GM18907 (cell line): ENCODE measurements around the gene CACNA2D3.
"Not testable (repeated sequence)": the region's sequence is repeated elsewhere in the genome, so short reads cannot be mapped to it uniquely, and the experiment has no call there.

Experiments used
- ATAC-seq: cut with Tn5 transposase; IDR thresholded peaks from one replicate; pipeline ENCODE4 v1.9.1; 2021; ENCODE audit warnings: mild to moderate bottlenecking, moderate library complexity; ENCODE audit not compliant: unreplicated experiment

Gene CACNA2D3

DNA sequence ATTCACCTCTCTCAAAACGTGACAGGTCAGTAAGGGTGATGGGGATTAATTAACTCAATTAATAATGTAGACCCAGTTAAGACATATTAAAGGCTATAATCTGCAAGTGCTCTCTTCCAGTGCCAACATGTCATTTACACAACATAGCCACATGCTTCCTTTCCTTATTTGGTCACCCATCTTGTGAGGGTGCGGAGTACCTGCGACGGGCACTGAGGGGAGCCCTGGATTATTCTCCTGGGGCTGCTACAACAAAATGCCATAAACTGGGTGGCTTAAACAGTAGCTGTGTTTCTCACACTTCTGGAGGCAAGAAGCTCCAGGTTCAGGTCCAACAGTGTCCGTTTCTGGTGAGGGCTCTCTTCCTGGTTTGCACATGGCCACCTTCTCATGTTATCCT is 962.9 kb downstream of the CACNA2D3 start:
- no peak for ATAC-seq

DNA sequence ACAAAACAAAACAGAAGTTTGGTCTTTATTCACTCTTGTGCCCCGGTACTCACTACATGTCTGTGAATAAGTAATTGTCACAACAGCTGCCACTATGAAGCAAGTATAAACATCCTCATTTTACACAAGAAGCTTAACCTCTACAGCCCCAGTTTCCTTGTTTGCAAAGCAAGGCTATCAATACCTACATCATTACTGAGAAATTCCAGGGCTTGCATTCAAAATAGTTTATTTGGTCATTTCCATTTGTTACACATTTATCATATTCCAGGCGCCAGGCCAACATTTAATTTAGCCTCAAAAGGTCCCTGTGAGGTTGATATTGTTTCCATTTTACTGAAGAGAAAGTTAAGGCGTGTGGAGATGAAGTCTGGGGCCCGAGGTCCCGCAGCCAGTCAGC is 966.9 kb downstream of the CACNA2D3 start:
- ATAC-seq = no peak

DNA sequence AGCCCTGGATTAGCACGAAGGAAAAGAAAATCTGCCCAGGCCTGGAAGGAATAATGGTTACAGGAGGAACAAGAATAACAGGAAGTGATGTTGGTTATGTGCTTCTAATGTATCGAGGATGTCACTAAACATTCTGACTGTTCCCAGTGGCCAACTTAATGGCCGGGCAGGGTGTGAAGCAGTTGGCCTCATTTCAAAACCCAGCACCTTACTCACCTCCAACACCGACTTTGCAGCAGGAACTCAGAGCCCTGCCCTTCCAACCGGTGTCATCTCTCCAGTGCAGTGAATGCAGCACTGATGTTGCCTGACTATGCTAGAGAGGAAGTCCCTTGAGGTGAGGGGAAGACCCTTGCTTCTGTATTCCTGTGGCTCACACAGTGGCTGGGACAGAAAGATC is 967.9 kb downstream of the CACNA2D3 start:
- no peak for ATAC-seq

DNA sequence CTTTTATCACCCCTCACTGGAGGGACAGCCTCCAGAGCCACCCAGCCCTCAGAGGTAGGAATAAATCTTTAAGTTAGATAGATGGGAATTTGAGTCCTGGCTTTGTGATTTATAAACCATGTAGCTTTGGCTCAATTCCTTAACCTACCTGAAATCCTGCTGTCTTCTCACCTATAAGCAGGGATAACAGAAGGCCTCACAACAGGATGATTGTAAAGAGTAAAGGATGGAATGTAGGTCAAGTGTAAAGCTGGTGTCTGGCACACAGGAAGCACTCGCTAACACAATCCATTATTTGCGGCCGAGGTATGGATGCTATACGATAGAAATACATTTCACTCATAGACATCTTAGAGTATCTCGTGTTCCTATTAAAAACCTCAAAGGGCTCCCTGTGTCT is 968.4 kb downstream of the CACNA2D3 start:
- no peak for ATAC-seq

DNA sequence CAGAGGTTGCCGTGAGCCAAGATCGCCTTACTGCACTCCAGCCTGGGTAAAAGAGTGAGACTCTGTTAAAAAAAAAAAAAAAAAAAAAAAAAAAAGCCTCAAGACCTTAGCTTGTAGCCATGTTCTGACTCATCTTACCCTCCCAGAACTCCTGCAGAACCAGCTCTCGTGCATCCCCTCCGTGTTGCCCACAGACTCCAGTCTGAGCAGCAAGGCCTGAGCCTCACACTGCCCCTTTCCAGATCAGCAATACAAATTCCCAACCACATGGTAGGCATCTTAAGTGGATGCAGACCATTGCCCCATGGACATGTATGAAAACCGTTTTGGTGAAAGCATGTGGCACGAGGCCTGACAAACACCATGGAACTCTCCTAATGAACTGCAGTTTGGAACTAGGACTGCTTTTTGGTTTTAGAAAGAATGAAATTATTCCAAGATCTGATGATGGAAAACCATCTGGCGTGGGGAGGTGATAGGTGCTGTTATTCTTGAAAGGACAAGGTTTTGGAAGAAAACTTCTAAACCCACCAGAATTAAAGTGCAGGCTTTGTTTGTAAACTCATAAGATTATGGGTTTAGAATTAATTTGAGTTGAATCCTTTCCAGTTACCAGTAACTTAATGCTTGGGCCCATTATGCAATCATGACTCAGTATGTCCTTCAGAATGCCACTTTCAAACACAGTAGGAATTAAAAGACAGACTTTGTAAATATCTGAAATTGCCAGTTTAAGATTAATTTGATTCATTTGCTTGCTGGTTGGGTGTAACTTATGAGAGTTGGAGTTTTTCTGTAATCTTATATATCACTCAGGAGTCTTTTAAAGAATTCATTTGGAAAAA is 969.3 kb downstream of the CACNA2D3 start:
- ATAC-seq = no peak

DNA sequence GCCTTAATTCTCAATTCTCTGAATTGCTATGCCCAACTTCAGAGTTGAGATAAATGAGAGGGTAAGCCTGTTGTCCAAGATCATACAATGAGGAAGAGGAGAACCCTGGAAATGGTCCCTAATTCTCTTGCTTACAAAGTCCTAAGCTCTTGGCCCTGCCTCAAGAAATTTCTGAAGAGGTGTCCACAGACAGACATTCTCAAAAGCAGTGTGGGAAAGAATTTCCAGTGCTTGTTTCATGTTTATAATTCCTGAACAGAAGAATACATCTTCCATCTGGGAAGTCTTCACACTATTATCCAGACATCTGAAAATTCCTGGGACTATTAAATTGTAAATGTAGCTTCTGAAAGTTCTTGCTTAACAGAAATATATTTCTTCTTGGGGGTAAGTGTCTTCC is 972.3 kb downstream of the CACNA2D3 start:
- no peak for ATAC-seq

DNA sequence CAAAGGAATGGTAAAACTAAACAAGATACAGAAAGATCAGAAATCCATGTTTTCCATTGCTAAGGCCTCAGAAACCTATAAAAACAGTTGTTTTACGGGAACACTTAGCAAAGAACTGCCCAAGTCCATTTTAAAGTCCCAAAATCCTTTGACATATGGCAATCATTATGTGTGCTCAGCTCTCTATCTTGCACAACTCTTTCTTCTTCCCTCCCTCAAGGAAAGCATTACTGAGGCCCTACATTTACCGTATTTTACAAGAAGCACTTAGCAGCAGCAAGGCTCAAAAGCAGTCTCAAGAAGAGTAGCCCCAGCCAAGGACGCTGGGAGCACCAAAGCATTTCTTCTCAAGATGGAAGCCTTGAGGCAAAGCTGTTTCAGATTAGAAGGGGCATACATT is 975.1 kb downstream of the CACNA2D3 start:
- ATAC-seq = no peak

DNA sequence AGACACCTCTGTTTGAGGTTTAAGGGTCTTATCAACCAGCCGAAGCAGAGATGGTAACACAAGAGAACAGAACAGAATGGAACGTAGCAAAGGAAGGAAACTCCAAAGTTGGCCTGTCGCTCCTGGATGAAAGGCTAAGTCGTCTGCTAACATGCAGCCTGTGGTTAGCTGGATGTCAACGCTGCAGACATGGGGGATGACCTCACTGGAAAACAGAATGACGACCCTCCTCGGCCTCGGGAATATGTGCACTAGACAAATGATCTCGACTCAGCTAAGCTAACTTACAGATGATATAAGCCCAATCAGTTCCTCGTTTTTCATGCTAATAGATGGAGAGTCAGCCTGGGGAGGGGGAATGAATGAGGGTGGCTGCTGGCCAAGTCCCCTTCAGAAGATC is 983.3 kb downstream of the CACNA2D3 start:
- no peak for ATAC-seq

DNA sequence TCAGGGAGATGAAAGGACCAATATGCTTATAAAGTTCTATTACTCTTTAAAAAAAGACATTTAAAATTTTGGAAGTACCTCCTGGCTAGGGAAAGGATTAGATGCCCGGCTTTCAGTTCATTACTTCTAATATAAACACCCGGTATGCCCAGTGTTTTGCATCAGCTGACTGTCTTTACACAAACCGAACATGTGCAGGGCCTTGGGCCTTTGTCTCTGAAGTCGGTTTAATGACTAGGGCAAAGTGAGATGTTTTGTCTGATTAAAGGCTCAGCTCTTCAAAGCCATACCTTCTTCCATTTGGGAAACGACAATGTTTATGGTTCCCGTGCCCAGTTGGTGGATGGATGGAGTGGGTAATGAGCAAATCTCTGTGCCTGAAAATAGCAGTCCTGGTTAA is 984.8 kb downstream of the CACNA2D3 start:
- no peak for ATAC-seq

DNA sequence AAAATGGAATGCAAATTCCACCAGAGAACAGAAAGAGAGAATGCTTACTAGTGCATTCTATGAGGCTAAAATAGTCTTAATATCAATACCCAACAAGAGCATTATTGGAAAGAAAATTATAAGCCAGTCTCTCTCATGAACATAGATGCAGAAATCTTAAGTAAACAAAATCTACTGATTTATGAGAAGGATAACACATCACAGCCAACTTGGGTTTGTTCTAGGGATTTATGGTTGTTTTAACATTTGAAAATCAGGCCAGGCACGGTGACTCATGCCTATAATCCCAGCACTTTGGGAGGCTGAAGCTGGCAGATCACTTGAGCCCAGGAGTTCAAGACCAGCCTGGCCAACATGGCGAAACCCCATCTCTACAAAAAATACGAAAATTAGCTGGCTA is 989.6 kb downstream of the CACNA2D3 start:
- ATAC-seq = not testable (repeated sequence)

DNA sequence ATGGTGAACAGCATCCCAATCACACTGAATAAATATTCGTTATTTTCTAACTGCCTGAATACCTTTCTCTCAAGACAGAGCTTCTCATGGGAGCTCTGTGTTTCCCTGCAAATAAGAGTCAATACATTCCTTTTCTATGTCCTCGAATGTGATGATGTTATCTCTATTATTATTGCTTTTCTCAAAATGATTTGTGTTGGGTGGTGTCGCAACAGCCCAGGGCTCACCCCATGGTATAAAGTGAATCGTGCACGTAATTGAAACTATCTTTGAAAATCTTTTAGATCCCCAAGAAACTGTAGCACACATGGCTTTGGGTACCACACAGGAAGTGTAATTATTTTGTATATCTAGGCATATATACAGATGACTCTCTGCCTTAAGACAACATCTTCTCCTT is 996.1 kb downstream of the CACNA2D3 start:
- ATAC-seq = no peak

DNA sequence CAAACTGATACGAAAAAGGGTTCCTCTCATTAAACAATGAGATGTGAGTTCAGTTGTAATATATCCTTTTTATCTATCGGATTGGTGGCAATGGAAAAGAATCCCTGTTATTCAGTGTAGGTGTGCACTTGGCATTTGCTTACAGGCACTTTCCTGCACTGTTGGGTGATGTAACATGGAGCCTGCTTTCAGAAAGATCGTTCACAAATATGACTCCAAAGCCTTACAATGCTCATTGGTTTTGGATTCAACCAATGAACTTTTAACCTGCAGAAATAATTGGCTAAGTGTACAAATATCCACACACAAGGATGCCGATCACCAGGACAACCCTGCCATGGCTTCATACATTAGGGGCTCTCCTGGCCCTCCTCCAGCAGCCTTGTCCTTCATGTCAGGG is 996.9 kb downstream of the CACNA2D3 start:
- ATAC-seq = no peak

DNA sequence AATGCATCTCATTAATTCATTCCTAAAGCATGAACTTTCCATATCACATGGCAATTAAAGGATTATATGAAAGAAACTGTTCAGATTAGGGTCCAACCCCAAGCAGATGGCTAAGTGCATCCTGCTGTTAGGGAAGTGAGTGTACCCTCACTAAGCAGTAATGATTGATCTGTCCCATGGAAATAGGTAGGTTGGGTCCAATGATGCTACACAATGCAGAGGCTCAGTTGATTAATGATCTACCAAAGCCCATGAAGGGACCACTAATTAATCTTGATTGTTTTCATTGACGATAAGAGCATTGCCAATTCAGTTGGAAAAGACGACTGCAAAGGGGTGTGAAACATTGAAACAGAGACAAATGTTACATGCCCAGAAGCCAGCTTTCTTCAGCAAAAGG is 1000.0 kb downstream of the CACNA2D3 start:
- no peak for ATAC-seq
